Panc1 (cell line): ENCODE results near the gene TMEM61.

Source experiments
- CTCF ChIP-seq: fragments of 450-650 bp; IDR thresholded peaks from 2 replicates; pipeline ENCODE4 v1.5.1; 2017; ENCODE audit warnings: mild to moderate bottlenecking
- POLR2AphosphoS5 ChIP-seq: IDR thresholded peaks from 2 replicates; pipeline ENCODE4 v1.6.1; 2012; ENCODE audit warnings: mild to moderate bottlenecking, low read depth, low read length, moderate library complexity
- REST ChIP-seq, 2 experiments: IDR thresholded peaks; 2 replicates each; pipeline ENCODE4 v1.6.1; 2011 to 2012; ENCODE audit warnings: low read depth in 2 of 2, control low read depth in 1 of 2, low read length in 1 of 2, mild to moderate bottlenecking in 1 of 2, moderate library complexity in 1 of 2; ENCODE audit not compliant: insufficient read depth in 1 of 2
- SIN3A ChIP-seq: IDR thresholded peaks from 2 replicates; pipeline ENCODE4 v1.6.1; 2012; ENCODE audit warnings: low read depth, mild to moderate bottlenecking, low read length, moderate library complexity, borderline replicate concordance; ENCODE audit not compliant: insufficient read depth
- TCF7L2 ChIP-seq: IDR thresholded peaks from 2 replicates; pipeline ENCODE4 v1.6.1; 2011; ENCODE audit warnings: mild to moderate bottlenecking, low read depth, low read length, inconsistent platforms

- TF ChIP-seq CTCF, result no peak
- no peak for TF ChIP-seq TCF7L2
- no peak for TF ChIP-seq REST (IDR thresholded peaks at IDR 0.05; ENCODE audit: insufficient read depth in 1 of 2, low read depth in 2 of 2, low read length in 1 of 2)
- TF ChIP-seq POLR2AphosphoS5, result no peak
- no peak for TF ChIP-seq SIN3A
Observed at GRCh38 chr1:55040933-55041494, 60.6 kb downstream of the TMEM61 start.
